ENCODE data around the gene CAV2. TPM values are rescaled to one million over a fixed set of nuclear protein-coding genes. Genes with fewer than 3 reads are reported as not detected.

Gene CAV2
- total and polyA plus RNA-seq, 9 of the 15 experiments (the other 6 are each of a cell fraction or from before 2014, with no cell fraction given) = 16.1 to 137 (median 38.3) TPM

GRCh38 chr7:116500078-116500853 lies 728 bp downstream of the CAV2 start (continued):
- TF ChIP-seq MGA (IDR thresholded peaks at IDR 0.05) (peak; percentile 57), DPF2 (IDR thresholded peaks at IDR 0.05) (0 out of 2 replicates have a peak, but pooled peaks have one; percentile 28), ATF1 (CRISPR knock-in tag; IDR thresholded peaks at IDR 0.05) (no peak), ATF1 (tag; IDR thresholded peaks at IDR 0.05) (peak; percentile 44; the same call in 1 of the 2 replicates), ZBTB40 (IDR thresholded peaks at IDR 0.05) (0 out of 2 replicates have a peak, but pooled peaks have one; percentile 37), ZBTB40 (CRISPR knock-in tag; IDR thresholded peaks at IDR 0.05) (no peak), EP300 (IDR thresholded peaks at IDR 0.05; ENCODE audit: low read length) (no peak)

Data from K562 (cell line).